ENCODE measurements around the gene VPS36. TPM values are rescaled to one million over a fixed set of nuclear protein-coding genes. Genes with fewer than 3 reads are reported as not detected.

Gene VPS36
- total and polyA plus RNA-seq, 2 of the 8 experiments (the other 6 are each of a cell fraction or from before 2014, with no cell fraction given), result 14.1 to 19.8 TPM

DNA sequence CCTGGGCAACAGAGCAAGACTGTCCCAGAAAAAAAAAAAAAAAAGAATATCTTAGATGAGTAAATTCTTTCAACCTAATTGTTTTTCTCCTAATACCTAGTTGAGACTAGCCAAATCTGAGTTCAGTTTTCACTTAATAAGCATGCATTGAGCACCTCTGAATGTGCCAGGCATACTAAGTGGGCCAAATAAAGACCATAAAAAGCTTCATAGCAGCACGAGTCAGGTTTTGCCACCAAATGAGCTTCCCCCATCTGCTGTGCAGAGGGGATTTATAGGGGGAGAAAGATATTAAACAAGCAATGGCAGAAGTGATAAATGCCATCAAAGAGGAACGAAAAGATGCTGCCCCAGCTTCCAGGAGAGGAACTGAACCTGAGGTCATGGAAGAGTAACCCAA is 55.8 kb downstream of the VPS36 start:
- Histone ChIP-seq H3K14ac (ENCODE audit: insufficient read length) (no peak overlapping the region), H3K79me2 (ENCODE audit: control insufficient read depth in 1 of 2, insufficient read depth in 2 of 2, low read length in 2 of 2) (no peaks in the 10 kb centered on the region), H3K23ac (ENCODE audit: insufficient read length) (no peak overlapping the region), H4K8ac (ENCODE audit: extremely low read depth, insufficient read depth, low read length) (no peak overlapping the region), H3K9me3 (ENCODE audit: insufficient read depth in 2 of 2, low read depth in 1 of 2, low read length in 1 of 2) (no peaks in the 10 kb centered on the region), H2AK5ac (ENCODE audit: low read depth, low read length) (no peak overlapping the region), H2BK12ac (ENCODE audit: low read depth, low read length) (no peak overlapping the region), H3K9ac (replicated peaks in 1 of 4; ENCODE audit: extremely low read depth in 1 of 4, low read depth in 3 of 4, low read length in 3 of 4) (no peak overlapping the region), H3K56ac (replicated peaks; ENCODE audit: insufficient read length, low read depth, low read length) (no peak overlapping the region), H3K4me3 (ENCODE audit: extremely low read depth in 1 of 4, insufficient read depth in 2 of 4, low read depth in 3 of 4, low read length in 4 of 4) (no peak overlapping the region), H2BK20ac (ENCODE audit: low read length) (no peak overlapping the region), H2BK5ac (ENCODE audit: low read depth, low read length) (no peak overlapping the region), H2AFZ (ENCODE audit: low read length) (no peak overlapping the region), H4K91ac (replicated peaks; ENCODE audit: insufficient read length, low read length) (no peak overlapping the region), H2BK15ac (ENCODE audit: low read length) (no peak overlapping the region), H3K4me1 (replicated peaks in 1 of 4; ENCODE audit: control insufficient read depth in 3 of 4, insufficient read depth in 4 of 4, low read length in 3 of 4) (no peaks in the 10 kb centered on the region), H3K27me3 (replicated peaks in 1 of 4; ENCODE audit: control insufficient read depth in 3 of 4, extremely low read depth in 1 of 4, insufficient read depth in 3 of 4, low read length in 3 of 4) (no peaks in the 10 kb centered on the region; a peak in 1 of 7 replicates), H3K23me2 (ENCODE audit: low read depth, low read length) (no peaks in the 10 kb centered on the region), H3K4me2 (ENCODE audit: insufficient read depth in 1 of 2, low read depth in 2 of 2, low read length in 2 of 2) (no peak overlapping the region), H4K5ac (ENCODE audit: insufficient read length, low read depth, low read length) (no peak overlapping the region), H3K27ac (ENCODE audit: low read depth, low read length) (no peak overlapping the region), H3K79me1 (ENCODE audit: low read depth, low read length) (no peaks in the 10 kb centered on the region), H2BK120ac (replicated peaks; ENCODE audit: low read depth, low read length) (no peak overlapping the region), H3K18ac (ENCODE audit: extremely low read depth, low read length) (no peak overlapping the region), H3K4ac (replicated peaks; ENCODE audit: insufficient read length, low read depth, low read length) (no peak overlapping the region), H3K36me3 (ENCODE audit: control insufficient read depth in 2 of 4, insufficient read depth in 4 of 4, low read length in 3 of 4) (no peaks in the 10 kb centered on the region), H4K20me1 (replicated peaks in 1 of 2; ENCODE audit: control insufficient read depth in 1 of 2, insufficient read depth in 2 of 2, low read length in 2 of 2) (no peaks in the 10 kb centered on the region)
- 81% methylated on average over 2 of the region's 2 CpGs; no CpG with 5 or more reads in 1 of the 2 experiments for WGBS, 2 experiments (ENCODE audit: extremely low coverage in 1 of 2, insufficient coverage in 1 of 2, insufficient read length in 1 of 2, insufficient replicate concordance in 2 of 2, low coverage in 1 of 2, low lambda C conversion rate in 2 of 2, missing lambda C conversion rate in 1 of 2)
- DNase-seq (ENCODE audit: low read depth in 1 of 2, low spot score in 2 of 2) (no peak), FAIRE-seq (no peak)
- ChIA-PET CTCF (ENCODE audit: partially characterized antibody) (no interaction called here), POLR2A (ENCODE audit: partially characterized antibody) (no interaction called here)
- TF ChIP-seq TAF1 (IDR thresholded peaks at IDR 0.05; ENCODE audit: low read depth, low read length) (no peak), RFX5 (IDR thresholded peaks at IDR 0.05; ENCODE audit: borderline replicate concordance, low read depth, low read length) (no peak), TBP (IDR thresholded peaks at IDR 0.05; ENCODE audit: low read depth, low read length) (no peak), JUND (IDR thresholded peaks at IDR 0.05; ENCODE audit: low read length) (no peak), BACH1 (IDR thresholded peaks at IDR 0.05; ENCODE audit: low read length) (no peak), POU5F1 (IDR thresholded peaks at IDR 0.05; ENCODE audit: low read depth, low read length) (no peak), BRCA1 (IDR thresholded peaks at IDR 0.05; ENCODE audit: low read depth, low read length) (no peak), TAF7 (optimal IDR thresholded peaks at IDR 0.05; ENCODE audit: borderline replicate concordance, low read depth, low read length) (no peak), CREB1 (IDR thresholded peaks at IDR 0.05) (no peak)
- TF ChIP-seq, protein P1, sequence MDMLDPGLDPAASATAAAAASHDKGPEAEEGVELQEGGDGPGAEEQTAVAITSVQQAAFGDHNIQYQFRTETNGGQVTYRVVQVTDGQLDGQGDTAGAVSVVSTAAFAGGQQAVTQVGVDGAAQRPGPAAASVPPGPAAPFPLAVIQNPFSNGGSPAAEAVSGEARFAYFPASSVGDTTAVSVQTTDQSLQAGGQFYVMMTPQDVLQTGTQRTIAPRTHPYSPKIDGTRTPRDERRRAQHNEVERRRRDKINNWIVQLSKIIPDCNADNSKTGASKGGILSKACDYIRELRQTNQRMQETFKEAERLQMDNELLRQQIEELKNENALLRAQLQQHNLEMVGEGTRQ (IDR thresholded peaks at IDR 0.05; ENCODE audit: low read length), result no peak

Measured in H1 (cell line).